Hepatocyte (in vitro differentiated cells): ENCODE data around the gene MAP4K2. TPM values are rescaled to one million over a fixed set of nuclear protein-coding genes. Genes with fewer than 3 reads are reported as not detected.
"Not testable (repeated sequence)": the region's sequence is repeated elsewhere in the genome, so short reads cannot be mapped to it uniquely, and the experiment has no call there.

Experiments used
- DNase-seq: peaks from one replicate; pipeline ENCODE4 v3.0.0-alpha.2; 2016; ENCODE audit warnings: low spot score
- H2AFZ ChIP-seq: fragments of 200-600 bp; sonication (generic); 2 replicates; pipeline ENCODE4 v1.6.0; 2016; ENCODE audit warnings: antibody characterized with exemption, mild to moderate bottlenecking
- H3K27ac ChIP-seq: fragments of 200-600 bp; sonication (generic); 2 replicates; pipeline ENCODE4 v1.5.1; 2016; ENCODE audit warnings: mild to moderate bottlenecking
- H3K27me3 ChIP-seq: fragments of 200-600 bp; sonication (generic); 2 replicates; pipeline ENCODE4 v1.6.1; 2016
- H3K36me3 ChIP-seq: fragments of 200-600 bp; sonication (generic); replicated peaks from 2 replicates; pipeline ENCODE4 v1.5.1; 2016; ENCODE audit warnings: low read depth; ENCODE audit not compliant: insufficient read depth
- H3K4me1 ChIP-seq: fragments of 200-600 bp; sonication (generic); 2 replicates; pipeline ENCODE4 v1.5.1; 2016; ENCODE audit warnings: mild to moderate bottlenecking, moderate library complexity; ENCODE audit not compliant: insufficient read depth
- H3K4me2 ChIP-seq: fragments of 200-600 bp; sonication (generic); 2 replicates; pipeline ENCODE4 v1.6.0; 2016
- H3K4me3 ChIP-seq: fragments of 200-600 bp; sonication (generic); 2 replicates; pipeline ENCODE4 v1.5.1; 2016; ENCODE audit warnings: mild to moderate bottlenecking
- H3K79me2 ChIP-seq: fragments of 200-600 bp; sonication (generic); 2 replicates; pipeline ENCODE4 v1.6.0; 2017; ENCODE audit warnings: mild to moderate bottlenecking
- H3K9me2 ChIP-seq: fragments of 200-600 bp; sonication (generic); replicated peaks from 2 replicates; pipeline ENCODE4 v1.6.0; 2017; ENCODE audit warnings: mild to moderate bottlenecking; ENCODE audit not compliant: insufficient read depth
- H3K9me3 ChIP-seq: fragments of 200-600 bp; sonication (generic); 2 replicates; pipeline ENCODE4 v1.5.1; 2016; ENCODE audit warnings: low read depth, mild to moderate bottlenecking
- H4K20me1 ChIP-seq: fragments of 200-600 bp; sonication (generic); 2 replicates; pipeline ENCODE4 v1.6.0; 2016; ENCODE audit warnings: mild to moderate bottlenecking; ENCODE audit not compliant: insufficient read depth, poor library complexity, severe bottlenecking
- EZH2 ChIP-seq: fragments of 200-600 bp; sonication (generic); IDR thresholded peaks from 2 replicates; pipeline ENCODE4 v1.6.1; 2016; ENCODE audit warnings: antibody characterized with exemption, mild to moderate bottlenecking, borderline replicate concordance
- EZH2phosphoT487 ChIP-seq: fragments of 200-600 bp; sonication (generic); IDR thresholded peaks from one replicate; pipeline ENCODE4 v1.6.1; 2018; ENCODE audit warnings: antibody characterized with exemption, mild to moderate bottlenecking, low read depth, moderate library complexity; ENCODE audit not compliant: unreplicated experiment, severe bottlenecking
- WGBS: methylation state at CpG from one replicate; pipeline ENCODE4 v1.1.6; 2016; ENCODE audit warnings: low lambda C conversion rate; ENCODE audit errors: missing lambda C conversion rate; 5-methylcytosine and 5-hydroxymethylcytosine counted together
- polyA plus RNA-seq: library from polyadenylated mRNA; unstranded; fragments of >200 nt; fragmentation: Nextera tagmentation; extraction: Ambion mirVana; gene quantifications from 2 replicates; pipeline ENCODE4 v1.2.1, GENCODE V29; 2016
- total RNA-seq: library from RNA; depleted of rRNA; stranded (reverse); fragments of >200 nt; gene quantifications from 2 replicates; pipeline ENCODE4 v1.2.3, GENCODE V29; 2014
- TF ChIP-seq, protein P1 (sequence below): fragments of 200-600 bp; sonication (generic); IDR thresholded peaks from 2 replicates; pipeline ENCODE4 v1.5.1; 2016; ENCODE audit warnings: antibody characterized with exemption, mild to moderate bottlenecking; ENCODE audit not compliant: poor library complexity

Gene MAP4K2
- total and polyA plus RNA-seq, 2 experiments from 2014 or later: 7.8 to 9.0 TPM

DNA sequence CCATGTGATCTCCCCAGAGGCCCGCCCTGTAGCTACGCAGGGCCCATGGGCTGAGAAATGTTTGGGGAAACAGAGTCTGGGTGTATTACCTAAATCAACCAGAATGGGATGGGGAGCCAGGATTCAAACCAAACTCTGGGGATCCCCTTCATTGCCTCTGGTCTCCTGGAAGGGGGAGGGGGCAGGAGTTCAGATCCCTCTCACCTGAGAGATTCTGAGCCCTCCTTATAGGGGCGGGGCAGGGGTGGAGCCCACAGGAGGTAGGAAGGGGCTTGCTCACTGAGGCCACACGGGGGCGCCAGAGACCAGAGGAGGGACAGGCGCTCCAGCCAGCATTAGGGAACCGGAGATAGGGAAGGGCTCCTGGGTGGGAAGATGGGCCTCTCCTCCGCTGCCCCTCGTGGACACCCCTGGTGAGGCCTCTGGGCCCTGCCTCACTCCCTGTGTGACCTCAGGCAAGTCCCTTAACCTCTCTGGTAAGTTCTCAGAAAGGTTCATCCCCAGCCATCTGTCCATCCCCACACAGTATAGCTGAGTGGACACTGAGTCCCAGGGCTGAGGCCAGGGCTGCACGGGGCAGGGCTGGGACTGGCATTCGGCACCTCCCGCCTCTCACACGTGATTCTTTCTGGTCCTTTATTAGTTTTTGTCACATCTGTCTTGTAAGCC, 44.1 kb upstream of the MAP4K2 start:
- no peaks in the 10 kb centered on the region for H3K36me3 ChIP-seq
- DNase-seq: peak; percentile 98
- TF ChIP-seq, protein P1, sequence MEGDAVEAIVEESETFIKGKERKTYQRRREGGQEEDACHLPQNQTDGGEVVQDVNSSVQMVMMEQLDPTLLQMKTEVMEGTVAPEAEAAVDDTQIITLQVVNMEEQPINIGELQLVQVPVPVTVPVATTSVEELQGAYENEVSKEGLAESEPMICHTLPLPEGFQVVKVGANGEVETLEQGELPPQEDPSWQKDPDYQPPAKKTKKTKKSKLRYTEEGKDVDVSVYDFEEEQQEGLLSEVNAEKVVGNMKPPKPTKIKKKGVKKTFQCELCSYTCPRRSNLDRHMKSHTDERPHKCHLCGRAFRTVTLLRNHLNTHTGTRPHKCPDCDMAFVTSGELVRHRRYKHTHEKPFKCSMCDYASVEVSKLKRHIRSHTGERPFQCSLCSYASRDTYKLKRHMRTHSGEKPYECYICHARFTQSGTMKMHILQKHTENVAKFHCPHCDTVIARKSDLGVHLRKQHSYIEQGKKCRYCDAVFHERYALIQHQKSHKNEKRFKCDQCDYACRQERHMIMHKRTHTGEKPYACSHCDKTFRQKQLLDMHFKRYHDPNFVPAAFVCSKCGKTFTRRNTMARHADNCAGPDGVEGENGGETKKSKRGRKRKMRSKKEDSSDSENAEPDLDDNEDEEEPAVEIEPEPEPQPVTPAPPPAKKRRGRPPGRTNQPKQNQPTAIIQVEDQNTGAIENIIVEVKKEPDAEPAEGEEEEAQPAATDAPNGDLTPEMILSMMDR: peak; percentile 95
- no peak for TF ChIP-seq EZH2
- no peaks in the 10 kb centered on the region for H4K20me1 ChIP-seq
- H3K79me2 ChIP-seq: peaks cover 8% of the 10 kb centered on the region
- H3K9me2 ChIP-seq: no peaks in the 10 kb centered on the region
- H3K4me1 ChIP-seq: peaks cover 24% of the 10 kb centered on the region
- H3K4me2 ChIP-seq: peak overlapping the region; percentile 16
- no peak overlapping the region for H3K27ac ChIP-seq
- H2AFZ ChIP-seq: no peak overlapping the region
- H3K4me3 ChIP-seq: no peak overlapping the region
- H3K27me3 ChIP-seq: no peaks in the 10 kb centered on the region
- WGBS: 47% methylated on average over 11 of the region's 13 CpGs
- H3K9me3 ChIP-seq: no peaks in the 10 kb centered on the region

GRCh38 chr11:64845776-64846129, 42.7 kb upstream of the MAP4K2 start:
- not testable (repeated sequence) for H3K9me3 ChIP-seq, H3K27me3 ChIP-seq, H3K27ac ChIP-seq, DNase-seq, H3K4me3 ChIP-seq, H3K4me2 ChIP-seq, H3K36me3 ChIP-seq, H2AFZ ChIP-seq, H4K20me1 ChIP-seq, H3K9me2 ChIP-seq
- Histone ChIP-seq H3K79me2 (peaks cover 15% of the 10 kb centered on the region), H3K4me1 (peaks cover 32% of the 10 kb centered on the region)
- 90% methylated on average over 8 of the region's 8 CpGs for WGBS

- no peak for DNase-seq
- peak overlapping the region; percentile 87 for H3K27ac ChIP-seq
- no peaks in the 10 kb centered on the region for H3K9me2 ChIP-seq
- H2AFZ ChIP-seq: peak overlapping the region; percentile 77
- TF ChIP-seq, protein P1: no peak
- TF ChIP-seq EZH2phosphoT487 (no peak), EZH2 (no peak)
- peaks cover 32% of the 10 kb centered on the region for H3K4me1 ChIP-seq
- H3K79me2 ChIP-seq: peaks cover 15% of the 10 kb centered on the region
- 36% methylated on average over 8 of the region's 9 CpGs for WGBS
- peak overlapping the region; percentile 87 for H3K4me2 ChIP-seq
- H4K20me1 ChIP-seq: no peaks in the 10 kb centered on the region
- no peaks in the 10 kb centered on the region for H3K27me3 ChIP-seq
- H3K9me3 ChIP-seq: no peaks in the 10 kb centered on the region
- no peaks in the 10 kb centered on the region for H3K36me3 ChIP-seq
- H3K4me3 ChIP-seq: peak overlapping the region; percentile 80
Measured at GRCh38 chr11:64845129-64845775, 42.2 kb upstream of the MAP4K2 start.

GRCh38 chr11:64844330-64845128, 41.5 kb upstream of the MAP4K2 start, which contains the start of gene CDC42BPG:
Gene CDC42BPG, minus strand, starts transcription at chr11:64844653. Its CDS starts 84 bp downstream, at chr11:64844569.
- no peak for TF ChIP-seq EZH2phosphoT487
- TF ChIP-seq, protein P1: peak; percentile 55
- peaks cover 32% of the 10 kb centered on the region for H3K4me1 ChIP-seq
- H2AFZ ChIP-seq: peak within 1 kb of the TSS; percentile 77
- H3K9me3 ChIP-seq: no peaks in the 10 kb centered on the region
- H3K9me2 ChIP-seq: no peaks in the 10 kb centered on the region
- H3K4me3 ChIP-seq: peak within 1 kb of the TSS; percentile 80
- 3% methylated on average over 10 of the region's 96 CpGs for WGBS
- H3K27me3 ChIP-seq: no peaks in the 10 kb centered on the region
- H3K27ac ChIP-seq: peak within 1 kb of the TSS; percentile 91
- H3K4me2 ChIP-seq: peak within 1 kb of the TSS; percentile 87
- H4K20me1 ChIP-seq: no peaks in the 10 kb centered on the region
- H3K79me2 ChIP-seq: peaks cover 15% of the 10 kb centered on the region
- H3K36me3 ChIP-seq: no peaks in the 10 kb centered on the region
- peak; percentile 95 for DNase-seq
